OCI-M2 (cell line): ENCODE measurements around the gene VCL.

Experiments
- DNase-seq: peaks from one replicate; lab custom pipeline; 2025; ENCODE audit not compliant: unreplicated experiment; lab: John Stamatoyannopoulos, UW

Gene VCL

GRCh38 chr10:74071157-74071556, 73.2 kb downstream of the VCL start:
- no peak for DNase-seq

GRCh38 chr10:74072503-74072902, 74.6 kb downstream of the VCL start:
- DNase-seq, result no peak

DNA sequence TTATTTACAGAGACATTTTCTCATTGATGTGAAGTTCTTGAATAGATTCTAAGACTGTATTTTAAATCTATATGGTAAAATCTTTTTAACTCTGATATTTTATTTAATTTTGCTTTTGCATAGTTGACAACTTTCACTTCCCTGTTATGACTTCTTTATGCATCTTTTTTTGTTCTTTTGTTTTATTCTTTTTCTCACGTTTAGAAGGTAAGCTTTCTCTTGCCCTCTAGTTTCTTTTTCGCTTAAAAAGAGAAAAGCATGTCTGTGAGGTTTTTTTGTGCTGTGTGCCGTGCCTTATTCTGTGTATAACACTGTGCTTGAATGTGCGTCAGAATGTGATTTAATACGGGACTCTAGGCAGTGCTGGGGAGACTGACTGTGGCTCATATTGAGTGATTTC, 78.0 kb downstream of the VCL start:
- no peak for DNase-seq

DNA sequence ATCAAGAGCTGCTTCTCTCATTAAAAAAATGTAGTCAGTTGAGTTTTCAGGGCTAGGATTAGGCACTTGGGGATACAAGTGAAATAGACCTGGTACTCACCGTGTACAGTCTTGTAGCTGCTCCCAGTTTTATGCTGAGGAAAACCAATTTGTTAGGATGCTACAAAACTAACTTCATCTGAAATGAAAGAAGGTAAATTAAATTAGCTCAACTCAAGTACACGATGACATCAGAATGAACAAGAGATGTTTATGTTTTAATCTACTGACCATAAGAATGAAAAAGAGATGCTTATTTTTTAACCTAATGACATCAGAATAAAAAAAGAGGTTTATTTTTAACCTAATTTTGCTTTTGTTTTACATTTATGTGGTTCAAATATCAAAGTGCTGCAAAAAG, 79.0 kb downstream of the VCL start:
- no peak for DNase-seq

GRCh38 chr10:74077416-74077815, 79.5 kb downstream of the VCL start:
- no peak for DNase-seq

GRCh38 chr10:74078037-74078436, 80.1 kb downstream of the VCL start:
- DNase-seq, result no peak

GRCh38 chr10:74079028-74079935, 81.4 kb downstream of the VCL start:
- no peak for DNase-seq

DNA sequence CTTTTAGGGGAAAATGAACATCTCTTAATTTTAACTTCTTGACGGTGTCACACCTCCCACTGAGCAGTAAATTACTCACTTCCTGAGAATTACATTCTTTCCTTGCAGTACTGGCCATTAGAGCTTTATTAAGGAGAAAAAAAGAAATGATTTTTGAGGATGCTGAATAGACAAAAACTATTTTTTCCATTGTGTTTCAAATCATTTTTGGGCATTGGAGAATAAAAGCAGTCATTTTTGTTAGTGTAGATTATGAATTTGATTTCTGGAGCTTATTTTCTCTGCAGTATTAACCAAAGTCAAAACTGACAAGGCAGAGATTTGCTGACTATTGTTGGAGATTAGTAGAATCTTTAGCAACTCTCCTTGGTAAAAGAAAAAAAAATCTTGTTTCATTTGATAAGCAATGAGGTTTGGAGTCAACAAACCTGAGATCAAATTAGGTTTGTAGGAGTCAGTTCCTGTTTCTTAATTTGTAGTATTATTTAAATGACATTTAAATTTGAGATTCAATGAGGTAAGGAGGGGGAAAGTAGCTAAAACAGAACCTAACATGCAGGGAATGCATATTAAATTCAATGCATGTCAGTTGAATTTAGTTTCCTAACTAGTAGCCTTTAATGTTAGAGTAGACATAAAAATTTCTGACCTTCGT, 82.1 kb downstream of the VCL start:
- no peak for DNase-seq

DNA sequence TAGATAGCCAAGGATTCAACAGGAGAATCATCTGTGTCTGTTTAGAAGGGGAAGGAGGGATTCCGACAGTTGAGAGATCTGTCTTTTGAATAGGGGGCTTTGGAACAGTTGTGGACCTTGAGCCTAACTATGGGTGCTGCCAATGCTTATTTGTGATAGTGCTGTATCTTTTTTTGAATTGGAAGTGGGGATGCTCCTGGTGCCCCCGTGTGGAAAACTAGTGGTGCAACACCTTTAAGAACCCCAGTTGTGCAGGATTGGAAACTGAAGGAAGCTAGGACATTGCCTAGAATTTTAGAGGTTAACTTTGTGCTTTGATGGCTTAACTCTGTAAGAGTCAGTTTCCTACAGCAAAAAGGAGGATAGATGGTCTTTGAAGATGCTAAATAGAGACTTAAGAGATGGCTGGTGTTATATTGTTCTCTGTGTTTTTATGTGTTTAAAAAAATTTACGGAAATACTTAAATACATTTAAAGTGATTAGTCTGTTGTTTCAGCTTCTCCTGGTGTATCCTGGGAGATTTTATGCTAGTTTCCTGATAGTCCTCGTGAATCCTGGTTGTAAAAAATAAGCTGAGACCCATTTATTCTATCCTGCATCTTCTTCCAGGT, 83.4 kb downstream of the VCL start:
- DNase-seq, result no peak

DNA sequence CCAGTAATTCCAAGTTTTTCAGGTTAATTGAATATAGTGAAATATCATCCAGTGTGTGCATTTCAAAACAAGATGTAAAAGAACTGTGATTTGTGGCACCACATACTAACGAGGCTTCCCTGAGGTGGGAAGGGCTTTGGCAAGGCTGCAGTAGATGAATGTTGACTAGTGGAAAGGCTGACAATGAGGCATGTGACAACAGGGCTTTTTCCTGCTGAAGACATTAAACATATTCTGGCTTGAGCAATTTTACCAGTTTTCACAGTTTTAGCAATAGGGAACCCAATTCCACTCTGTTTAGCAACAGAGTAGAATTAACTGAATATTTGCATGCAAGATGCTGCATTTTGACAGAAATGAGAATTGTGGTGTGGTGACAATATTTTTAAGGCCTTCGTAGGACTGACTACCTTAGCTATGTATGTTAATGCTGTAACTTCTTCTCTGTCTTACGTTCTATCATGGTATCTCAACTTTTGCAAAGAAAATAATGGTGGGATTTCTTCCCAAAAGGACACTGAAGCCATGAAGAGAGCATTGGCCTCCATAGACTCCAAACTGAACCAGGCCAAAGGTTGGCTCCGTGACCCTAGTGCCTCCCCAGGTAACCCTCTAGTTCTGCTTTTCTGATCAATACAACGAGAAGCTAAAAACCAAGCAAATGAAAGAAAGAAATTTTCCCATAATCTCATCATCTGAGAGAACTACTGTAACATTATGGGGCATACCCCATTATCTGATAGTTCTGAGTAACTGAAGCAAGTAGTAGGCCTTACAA, 84.2 kb downstream of the VCL start:
- no peak for DNase-seq

- no peak for DNase-seq
Measured at GRCh38 chr10:74083304-74083703, 85.4 kb downstream of the VCL start.

DNA sequence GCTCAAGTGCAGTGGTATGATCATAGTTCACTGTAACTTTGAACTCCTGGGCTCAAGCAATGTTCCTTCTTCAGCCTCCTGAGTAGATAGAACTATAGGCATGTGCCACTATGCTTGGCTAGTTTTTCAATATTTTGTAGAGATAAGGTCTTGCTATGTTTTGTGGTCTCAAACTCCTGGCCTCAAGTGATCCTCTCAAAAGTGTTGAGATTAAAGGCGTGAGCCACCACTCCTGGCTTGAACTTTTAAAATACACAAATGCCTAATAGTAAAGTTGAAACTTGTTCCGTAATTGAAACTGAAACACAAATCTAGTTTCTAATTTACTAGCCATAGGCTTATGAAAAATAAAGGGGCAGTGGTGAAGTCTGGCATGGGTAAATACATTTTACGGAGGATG, 87.0 kb downstream of the VCL start:
- DNase-seq, result no peak

GRCh38 chr10:74086317-74086716, 88.4 kb downstream of the VCL start:
- no peak for DNase-seq

- no peak for DNase-seq
Measured at GRCh38 chr10:74088722-74089121, 90.8 kb downstream of the VCL start.

GRCh38 chr10:74092372-74092771, 94.5 kb downstream of the VCL start:
- DNase-seq, result no peak

DNA sequence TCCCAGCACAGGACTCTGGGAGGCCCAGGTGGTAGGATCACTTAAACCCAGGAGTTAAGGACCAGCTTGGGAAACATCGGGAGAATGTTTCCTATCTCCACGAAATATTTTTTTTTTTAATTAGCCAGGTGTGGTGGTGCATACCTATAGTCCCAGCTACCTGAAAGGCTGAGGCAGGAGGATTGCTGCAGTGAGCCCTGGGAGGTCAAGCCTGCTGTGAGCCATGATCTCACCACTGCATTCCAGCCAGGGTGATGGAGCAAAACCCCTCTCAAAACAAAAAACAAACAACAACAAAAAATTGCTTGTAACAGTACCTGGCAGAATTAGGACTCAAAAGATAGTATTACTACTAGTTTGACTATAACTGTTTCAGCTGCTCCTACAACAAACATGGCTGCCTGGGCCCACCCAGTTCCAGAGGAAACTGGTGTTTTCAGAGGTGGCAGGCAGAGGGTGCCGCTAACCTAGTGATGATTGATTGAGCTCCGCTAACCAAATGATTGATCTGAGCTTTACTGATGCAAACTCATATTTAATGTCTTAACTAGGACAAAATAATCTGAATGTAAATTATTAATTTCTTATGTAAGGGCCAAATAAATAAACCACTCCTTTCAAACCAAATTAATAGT, 95.7 kb downstream of the VCL start:
- DNase-seq, result no peak

- DNase-seq, result no peak
Measured at GRCh38 chr10:74094231-74094630, 96.3 kb downstream of the VCL start.

GRCh38 chr10:74096777-74097176, 98.9 kb downstream of the VCL start:
- DNase-seq, result no peak

DNA sequence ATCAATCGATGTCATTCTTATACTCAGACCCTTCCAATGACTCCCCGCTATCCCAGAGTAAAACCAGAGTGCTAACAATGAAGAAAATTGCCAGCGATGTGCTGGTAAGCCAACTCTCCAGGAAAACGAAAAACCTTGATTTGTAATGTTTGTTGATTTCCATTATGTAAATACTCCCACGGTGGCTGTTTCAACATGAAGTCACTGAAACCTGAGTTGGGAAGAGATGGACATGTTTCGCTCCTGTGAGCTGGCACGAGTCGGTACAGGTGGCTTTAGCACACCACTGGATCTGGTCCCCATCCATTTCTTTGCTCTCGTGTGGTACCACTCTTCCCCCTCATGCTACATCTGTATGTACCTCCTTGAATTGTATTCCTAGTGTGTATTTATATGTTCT, 99.9 kb downstream of the VCL start:
- no peak for DNase-seq

- no peak for DNase-seq
Measured at GRCh38 chr10:74099420-74099819, 101.5 kb downstream of the VCL start.

DNA sequence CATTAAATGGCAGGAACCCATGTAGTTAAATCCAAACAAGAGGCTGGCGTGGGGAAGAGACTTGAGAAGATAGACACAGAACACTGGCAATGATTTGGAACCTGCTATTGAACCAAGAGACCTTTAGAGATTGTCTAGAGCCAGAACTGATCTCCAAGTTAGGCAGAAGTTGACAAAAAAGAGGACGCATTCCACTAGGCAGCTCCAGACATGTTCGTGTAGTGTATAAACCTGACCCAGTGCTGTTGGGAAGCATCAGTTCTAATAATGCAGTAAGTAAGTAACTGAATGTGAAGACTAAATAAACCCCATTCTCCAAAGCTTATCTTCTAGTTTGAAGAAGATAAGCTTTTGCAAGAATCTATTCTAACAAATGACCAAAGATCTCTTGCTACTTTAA, 101.9 kb downstream of the VCL start:
- DNase-seq, result no peak
